ENCODE results near the gene C1orf94. TPM values are rescaled to one million over a fixed set of nuclear protein-coding genes. Genes with fewer than 3 reads are reported as not detected.

C1orf94 gene
- total and polyA plus RNA-seq, 2 of the 8 experiments (the other 6 are each of a cell fraction or from before 2014, with no cell fraction given): 5.8 to 12.5 TPM

DNA sequence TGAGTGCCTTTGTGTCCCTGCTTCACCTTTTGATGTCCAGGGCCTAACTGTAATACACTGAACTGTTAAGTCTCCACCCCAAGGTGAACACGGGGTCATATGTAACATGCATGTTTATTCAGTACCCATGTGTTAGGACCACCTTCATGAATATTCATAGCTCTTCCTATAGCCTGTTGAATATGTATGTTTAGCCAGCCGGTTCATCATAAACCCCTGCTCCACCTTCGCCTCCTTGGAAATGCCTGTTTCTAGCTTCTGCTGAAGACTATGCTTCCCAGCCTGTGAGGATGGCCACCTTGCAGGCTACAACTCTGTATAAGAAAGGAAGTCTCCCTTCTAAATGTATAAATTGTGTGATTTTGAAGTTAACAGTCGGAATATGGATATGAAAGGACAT lies 69.3 kb downstream of the C1orf94 start:
- no peaks in the 10 kb centered on the region for H4K20me1 ChIP-seq (replicated peaks in 1 of 2; ENCODE audit: control insufficient read depth in 1 of 2, insufficient read depth in 2 of 2, low read length in 2 of 2)
- H4K91ac ChIP-seq (replicated peaks; ENCODE audit: insufficient read length, low read length): no peak overlapping the region
- H3K27me3 ChIP-seq (replicated peaks in 1 of 4; ENCODE audit: control insufficient read depth in 3 of 4, extremely low read depth in 1 of 4, insufficient read depth in 3 of 4, low read length in 3 of 4): no peaks in the 10 kb centered on the region
- no peak for DNase-seq (ENCODE audit: low read depth in 1 of 2, low spot score in 2 of 2)
- no peaks in the 10 kb centered on the region for H3K79me2 ChIP-seq (ENCODE audit: control insufficient read depth in 1 of 2, insufficient read depth in 2 of 2, low read length in 2 of 2)
- CTCF ChIA-PET (ENCODE audit: partially characterized antibody): interaction anchor here (0.9 kb wide), 1 partner anchor 131 kb away, joined by 3 read pairs; no protein-coding TSS in a partner anchor
- no peak overlapping the region for H2BK15ac ChIP-seq (ENCODE audit: low read length)
- H3K56ac ChIP-seq (replicated peaks; ENCODE audit: insufficient read length, low read depth, low read length): no peak overlapping the region
- no peak overlapping the region for H4K5ac ChIP-seq (ENCODE audit: insufficient read length, low read depth, low read length)
- H3K18ac ChIP-seq (ENCODE audit: extremely low read depth, low read length): no peak overlapping the region
- H3K23me2 ChIP-seq (ENCODE audit: low read depth, low read length): no peaks in the 10 kb centered on the region
- H2BK12ac ChIP-seq (ENCODE audit: low read depth, low read length): no peak overlapping the region
- no peak overlapping the region for H3K4ac ChIP-seq (replicated peaks; ENCODE audit: insufficient read length, low read depth, low read length)
- H3K4me2 ChIP-seq (ENCODE audit: insufficient read depth in 1 of 2, low read depth in 2 of 2, low read length in 2 of 2): no peak overlapping the region
- no peaks in the 10 kb centered on the region for H3K4me1 ChIP-seq (replicated peaks in 1 of 4; ENCODE audit: control insufficient read depth in 3 of 4, insufficient read depth in 4 of 4, low read length in 3 of 4)
- H3K14ac ChIP-seq (ENCODE audit: insufficient read length): no peak overlapping the region
- H3K4me3 ChIP-seq (ENCODE audit: extremely low read depth in 1 of 4, insufficient read depth in 2 of 4, low read depth in 3 of 4, low read length in 4 of 4): no peak overlapping the region
- no peak overlapping the region for H3K9ac ChIP-seq (replicated peaks in 1 of 4; ENCODE audit: extremely low read depth in 1 of 4, low read depth in 3 of 4, low read length in 3 of 4)
- H2BK20ac ChIP-seq (ENCODE audit: low read length): no peak overlapping the region
- 89% methylated on average over 4 of the region's 4 CpGs; no CpG with 5 or more reads in 1 of the 2 experiments for WGBS, 2 experiments (ENCODE audit: extremely low coverage in 1 of 2, insufficient coverage in 1 of 2, insufficient read length in 1 of 2, insufficient replicate concordance in 2 of 2, low coverage in 1 of 2, low lambda C conversion rate in 2 of 2, missing lambda C conversion rate in 1 of 2)
- no peaks in the 10 kb centered on the region for H3K36me3 ChIP-seq (ENCODE audit: control insufficient read depth in 2 of 4, insufficient read depth in 4 of 4, low read length in 3 of 4)
- H2AK5ac ChIP-seq (ENCODE audit: low read depth, low read length): no peak overlapping the region
- H3K9me3 ChIP-seq (ENCODE audit: insufficient read depth in 2 of 2, low read depth in 1 of 2, low read length in 1 of 2): peaks cover 4% of the 10 kb centered on the region in 2 experiments; a peak in 1 of 4 replicates
- H2AFZ ChIP-seq (ENCODE audit: low read length): no peak overlapping the region
- FAIRE-seq: no peak
- no peak overlapping the region for H3K23ac ChIP-seq (ENCODE audit: insufficient read length)
- H4K8ac ChIP-seq (ENCODE audit: extremely low read depth, insufficient read depth, low read length): no peak overlapping the region
- POLR2A ChIA-PET (ENCODE audit: partially characterized antibody): no interaction called here
- H2BK5ac ChIP-seq (ENCODE audit: low read depth, low read length): no peak overlapping the region
- no peak overlapping the region for H2BK120ac ChIP-seq (replicated peaks; ENCODE audit: low read depth, low read length)
- no peaks in the 10 kb centered on the region for H3K79me1 ChIP-seq (ENCODE audit: low read depth, low read length)
- H3K27ac ChIP-seq (ENCODE audit: low read depth, low read length): no peak overlapping the region
- TF ChIP-seq, protein P1, sequence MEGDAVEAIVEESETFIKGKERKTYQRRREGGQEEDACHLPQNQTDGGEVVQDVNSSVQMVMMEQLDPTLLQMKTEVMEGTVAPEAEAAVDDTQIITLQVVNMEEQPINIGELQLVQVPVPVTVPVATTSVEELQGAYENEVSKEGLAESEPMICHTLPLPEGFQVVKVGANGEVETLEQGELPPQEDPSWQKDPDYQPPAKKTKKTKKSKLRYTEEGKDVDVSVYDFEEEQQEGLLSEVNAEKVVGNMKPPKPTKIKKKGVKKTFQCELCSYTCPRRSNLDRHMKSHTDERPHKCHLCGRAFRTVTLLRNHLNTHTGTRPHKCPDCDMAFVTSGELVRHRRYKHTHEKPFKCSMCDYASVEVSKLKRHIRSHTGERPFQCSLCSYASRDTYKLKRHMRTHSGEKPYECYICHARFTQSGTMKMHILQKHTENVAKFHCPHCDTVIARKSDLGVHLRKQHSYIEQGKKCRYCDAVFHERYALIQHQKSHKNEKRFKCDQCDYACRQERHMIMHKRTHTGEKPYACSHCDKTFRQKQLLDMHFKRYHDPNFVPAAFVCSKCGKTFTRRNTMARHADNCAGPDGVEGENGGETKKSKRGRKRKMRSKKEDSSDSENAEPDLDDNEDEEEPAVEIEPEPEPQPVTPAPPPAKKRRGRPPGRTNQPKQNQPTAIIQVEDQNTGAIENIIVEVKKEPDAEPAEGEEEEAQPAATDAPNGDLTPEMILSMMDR (IDR thresholded peaks at IDR 0.05; ENCODE audit: control extremely low read depth in 1 of 3, insufficient read depth in 1 of 3, low read depth in 1 of 3, low read length in 3 of 3): no peak
- TF ChIP-seq, protein P2, sequence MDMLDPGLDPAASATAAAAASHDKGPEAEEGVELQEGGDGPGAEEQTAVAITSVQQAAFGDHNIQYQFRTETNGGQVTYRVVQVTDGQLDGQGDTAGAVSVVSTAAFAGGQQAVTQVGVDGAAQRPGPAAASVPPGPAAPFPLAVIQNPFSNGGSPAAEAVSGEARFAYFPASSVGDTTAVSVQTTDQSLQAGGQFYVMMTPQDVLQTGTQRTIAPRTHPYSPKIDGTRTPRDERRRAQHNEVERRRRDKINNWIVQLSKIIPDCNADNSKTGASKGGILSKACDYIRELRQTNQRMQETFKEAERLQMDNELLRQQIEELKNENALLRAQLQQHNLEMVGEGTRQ (IDR thresholded peaks at IDR 0.05; ENCODE audit: low read length): no peak
- TF ChIP-seq CHD1 (IDR thresholded peaks at IDR 0.05; ENCODE audit: low read depth, low read length) (no peak), GABPA (IDR thresholded peaks at IDR 0.05; ENCODE audit: borderline replicate concordance, insufficient read depth, low read length) (no peak), RFX5 (IDR thresholded peaks at IDR 0.05; ENCODE audit: borderline replicate concordance, low read depth, low read length) (no peak), BCL11A (IDR thresholded peaks at IDR 0.05; ENCODE audit: low read depth in 2 of 2, low read length in 2 of 2) (no peak), RBBP5 (IDR thresholded peaks at IDR 0.05; ENCODE audit: borderline replicate concordance, low read depth, low read length) (no peak), PHF8 (conservative IDR thresholded peaks at IDR 0.05; ENCODE audit: low read depth, low read length) (no peak), SP2 (IDR thresholded peaks at IDR 0.05; ENCODE audit: low read length) (no peak), TBP (IDR thresholded peaks at IDR 0.05; ENCODE audit: low read depth, low read length) (no peak), MAFK (IDR thresholded peaks at IDR 0.05; ENCODE audit: low read depth, low read length) (no peak)

All from H1 (cell line).